Epithelial cell of esophagus (primary cell): Measurements from ENCODE around the gene CDCP2.

Source experiments
- DNase-seq: peaks from one replicate; pipeline ENCODE4 v3.0.0; 2010; ENCODE audit warnings: low read depth
- H3K4me3 ChIP-seq: 2 replicates; pipeline ENCODE4 v1.5.1; 2011; ENCODE audit warnings: mild to moderate bottlenecking, low read length, control low read depth
- CTCF ChIP-seq: IDR thresholded peaks from 2 replicates; pipeline ENCODE4 v1.5.1; 2011; ENCODE audit warnings: low read depth, mild to moderate bottlenecking, low read length, control low read depth, inconsistent platforms; ENCODE audit not compliant: insufficient read depth; ENCODE audit errors: missing control alignments

CDCP2 gene

GRCh38 chr1:54159733-54160316 is 7.0 kb upstream of the CDCP2 start:
- H3K4me3 ChIP-seq = no peak overlapping the region
- no peak for DNase-seq
- no peak for TF ChIP-seq CTCF

- H3K4me3 ChIP-seq = no peak overlapping the region
- TF ChIP-seq CTCF = no peak
- peak; percentile 73 for DNase-seq
These were observed 5.3 kb upstream of the CDCP2 start for GRCh38 chr1:54158071-54158470.

GRCh38 chr1:54157401-54157800 is 4.6 kb upstream of the CDCP2 start:
- no peak for DNase-seq
- no peak overlapping the region for H3K4me3 ChIP-seq
- no peak for TF ChIP-seq CTCF

- TF ChIP-seq CTCF = no peak
- H3K4me3 ChIP-seq = no peak overlapping the region
- DNase-seq = no peak
These were observed 4.2 kb upstream of the CDCP2 start for GRCh38 chr1:54156986-54157385.

GRCh38 chr1:54156201-54156600 is 3.4 kb upstream of the CDCP2 start:
- H3K4me3 ChIP-seq = no peak overlapping the region
- TF ChIP-seq CTCF = no peak
- no peak for DNase-seq

- DNase-seq = peak; percentile 81
- no peak overlapping the region for H3K4me3 ChIP-seq
- no peak for TF ChIP-seq CTCF
These were observed 987 bp upstream of the CDCP2 start for GRCh38 chr1:54153535-54154439.
